WTC11 (cell line): ENCODE data around the gene KIF12. TPM values are rescaled to one million over a fixed set of nuclear protein-coding genes. Genes with fewer than 3 reads are reported as not detected.

Experiments
- ATAC-seq: fragments of 200-7000 bp; cut with Tn5 transposase; 2 replicates; pipeline ENCODE4 v1.10.0; 2021; ENCODE audit warnings: mild to moderate bottlenecking, moderate library complexity
- CTCF ChIA-PET: fragments of 300-600 bp; sonication (Branson Sonifier 250); formaldehyde crosslinking; loops from one replicate; lab custom pipeline; 2021; ENCODE audit warnings: antibody characterized with exemption; lab: Charles Lee
- POLR2A ChIA-PET: fragments of 350-600 bp; sonication (Branson Sonifier 250); formaldehyde crosslinking; loops from one replicate; lab custom pipeline; 2021; ENCODE audit warnings: antibody characterized with exemption; lab: Charles Lee
- DNase-seq: peaks from one replicate; pipeline ENCODE4 v3.0.0; 2021; ENCODE audit warnings: low spot score
- H3K27ac Mint-ChIP-seq: 2 replicates; pipeline ENCODE4 v1.8.0; 2021; ENCODE audit warnings: mixed read lengths
- H3K27me3 Mint-ChIP-seq: 2 replicates; pipeline ENCODE4 v1.8.0; 2021; ENCODE audit warnings: low read depth, mild to moderate bottlenecking, moderate library complexity, mixed read lengths
- H3K36me3 Mint-ChIP-seq: 2 replicates; pipeline ENCODE4 v1.8.0; 2021; ENCODE audit warnings: mixed read lengths
- H3K4me1 Mint-ChIP-seq: 2 replicates; pipeline ENCODE4 v1.8.0; 2022; ENCODE audit warnings: mixed read lengths
- H3K4me3 Mint-ChIP-seq: 2 replicates; pipeline ENCODE4 v1.8.0; 2021; ENCODE audit warnings: mild to moderate bottlenecking, moderate library complexity, mixed read lengths
- H3K9me3 Mint-ChIP-seq: 2 replicates; pipeline ENCODE4 v1.8.0; 2021; ENCODE audit warnings: mixed read lengths
- AFF4 ChIP-seq: sonication (generic); formaldehyde crosslinking; IDR thresholded peaks from 2 replicates; pipeline ENCODE4 v1.8.1; 2023; ENCODE audit warnings: mild to moderate bottlenecking, missing genetic modification reagents, borderline replicate concordance
- ETV6 ChIP-seq: sonication (generic); formaldehyde crosslinking; IDR thresholded peaks from 2 replicates; pipeline ENCODE4 v1.8.1; 2022; ENCODE audit warnings: mild to moderate bottlenecking, missing genetic modification reagents
- FOXP4 ChIP-seq: sonication (generic); formaldehyde crosslinking; IDR thresholded peaks from 2 replicates; pipeline ENCODE4 v1.8.0; 2022; ENCODE audit warnings: mild to moderate bottlenecking, missing genetic modification reagents
- IRF2 ChIP-seq: sonication (generic); formaldehyde crosslinking; IDR thresholded peaks from 2 replicates; pipeline ENCODE4 v1.8.0; 2022; ENCODE audit warnings: low read depth, missing genetic modification reagents, borderline replicate concordance
- JAZF1 ChIP-seq: fragments of 250-450 bp; sonication (Bioruptor Pico); IDR thresholded peaks from 2 replicates; pipeline ENCODE4 v1.9.0; 2021; ENCODE audit warnings: moderate library complexity, mild to moderate bottlenecking, inconsistent platforms
- NFATC4 ChIP-seq: fragments of 250-450 bp; sonication (Bioruptor Pico); IDR thresholded peaks from 2 replicates; pipeline ENCODE4 v1.9.0; 2021; ENCODE audit warnings: mild to moderate bottlenecking
- NFE2L1 ChIP-seq: sonication (generic); formaldehyde crosslinking; IDR thresholded peaks from 2 replicates; pipeline ENCODE4 v1.8.1; 2023; ENCODE audit warnings: missing genetic modification reagents
- NR3C1 ChIP-seq: sonication (generic); formaldehyde crosslinking; conservative IDR thresholded peaks from 2 replicates; pipeline ENCODE4 v1.8.1; 2023; ENCODE audit warnings: low read depth, mild to moderate bottlenecking, missing genetic modification reagents
- SMAD4 ChIP-seq: sonication (generic); formaldehyde crosslinking; IDR thresholded peaks from 2 replicates; pipeline ENCODE4 v1.8.0; 2022; ENCODE audit warnings: mild to moderate bottlenecking, missing genetic modification reagents
- SOX15 ChIP-seq: fragments of 250-450 bp; sonication (Bioruptor Pico); IDR thresholded peaks from 2 replicates; pipeline ENCODE4 v1.9.0; 2021; ENCODE audit warnings: mild to moderate bottlenecking
- TEAD4 ChIP-seq: sonication (generic); formaldehyde crosslinking; IDR thresholded peaks from 2 replicates; pipeline ENCODE4 v1.8.0; 2022; ENCODE audit warnings: mild to moderate bottlenecking, missing genetic modification reagents
- TP53 ChIP-seq: sonication (generic); formaldehyde crosslinking; IDR thresholded peaks from 2 replicates; pipeline ENCODE4 v1.8.1; 2023; ENCODE audit warnings: mild to moderate bottlenecking, missing genetic modification reagents
- ZNF423 ChIP-seq: fragments of 250-450 bp; sonication (Bioruptor Pico); IDR thresholded peaks from 2 replicates; pipeline ENCODE4 v2.1.2; 2022; ENCODE audit warnings: mild to moderate bottlenecking, moderate library complexity
- ZNF532 ChIP-seq: fragments of 250-450 bp; sonication (Bioruptor Pico); IDR thresholded peaks from 2 replicates; pipeline ENCODE4 v1.9.0; 2021; ENCODE audit warnings: mild to moderate bottlenecking, borderline replicate concordance
- ZSCAN18 ChIP-seq: fragments of 250-450 bp; sonication (Bioruptor Pico); IDR thresholded peaks from 2 replicates; pipeline ENCODE4 v2.1.2; 2022; ENCODE audit warnings: mild to moderate bottlenecking, moderate library complexity
- total RNA-seq: library from RNA; stranded (reverse); gene quantifications from 3 replicates; pipeline ENCODE4 v1.2.3, GENCODE V29; 2021

Gene KIF12
- total RNA-seq, 1 experiment from 2014 or later = 4.0 TPM

GRCh38 chr9:114107286-114108001 lies 8.4 kb upstream of the KIF12 start:
- Mint-ChIP-seq H3K27ac (no peak overlapping the region), H3K9me3 (peaks cover 3% of the 10 kb centered on the region), H3K4me1 (peaks cover 10% of the 10 kb centered on the region), H3K36me3 (peaks cover 3% of the 10 kb centered on the region; the same call in 1 of the 2 replicates), H3K4me3 (no peak overlapping the region), H3K27me3 (peaks cover 84% of the 10 kb centered on the region)
- ATAC-seq = no peak
- POLR2A ChIA-PET = interaction anchor here (1.0 kb wide), 4 partner anchors 8 to 164 kb away, joined by 3 to 5 read pairs (median 4); partner anchors contain the start of genes COL27A1 and KIF12
- DNase-seq = no peak
- TF ChIP-seq FOXP4 (no peak), NFE2L1 (CRISPR knock-in tag) (no peak), IRF2 (CRISPR knock-in tag) (no peak), ZNF423 (no peak), SMAD4 (CRISPR knock-in tag) (no peak), ETV6 (CRISPR knock-in tag) (no peak), ZNF532 (CRISPR knock-in tag) (no peak), NFATC4 (CRISPR knock-in tag) (no peak)
- CTCF ChIA-PET = interaction anchor here (0.7 to 5.2 kb wide), 66 partner anchors 9 to 300 kb away, joined by 3 to 232 read pairs (median 6); partner anchors contain the start of genes AMBP, COL27A1 and KIF12

GRCh38 chr9:114105236-114105635 lies 6.1 kb upstream of the KIF12 start:
- ChIA-PET POLR2A (no interaction called here), CTCF (no interaction called here)
- peaks cover 85% of the 10 kb centered on the region for H3K27me3 Mint-ChIP-seq
- no peak for TF ChIP-seq NFE2L1 (CRISPR knock-in tag)
- no peak for TF ChIP-seq NR3C1
- TF ChIP-seq SOX15 = no peak
- no peak for TF ChIP-seq JAZF1 (CRISPR knock-in tag)
- TF ChIP-seq TP53 (CRISPR knock-in tag) = no peak
- no peak for TF ChIP-seq AFF4 (CRISPR knock-in tag)
- TF ChIP-seq ZSCAN18 = no peak
- TF ChIP-seq TEAD4 (CRISPR knock-in tag) = no peak
- H3K9me3 Mint-ChIP-seq = peaks cover 11% of the 10 kb centered on the region
- H3K27ac Mint-ChIP-seq = no peak overlapping the region
- peaks cover 12% of the 10 kb centered on the region for H3K4me1 Mint-ChIP-seq
- peaks cover 6% of the 10 kb centered on the region for H3K36me3 Mint-ChIP-seq
- H3K4me3 Mint-ChIP-seq = no peak overlapping the region
- no peak for ATAC-seq
- no peak for DNase-seq
